SK-N-SH (cell line): ENCODE measurements around the gene PRKCI. TPM values are rescaled to one million over a fixed set of nuclear protein-coding genes. Genes with fewer than 3 reads are reported as not detected.

Experiments
- CTCF ChIA-PET: fragments of 300-600, 350-600 bp; formaldehyde crosslinking; extraction: SDS; loops from one replicate; lab custom pipeline; 2021; lab: Yijun Ruan, JAX
- POLR2A ChIA-PET: fragments of 350-600 bp; sonication (Branson Sonifier 250); formaldehyde crosslinking; extraction: SDS; loops from one replicate; lab custom pipeline; 2020; ENCODE audit warnings: antibody characterized with exemption, inconsistent platforms; lab: Yijun Ruan, JAX
- DNase-seq: peaks from one replicate; pipeline ENCODE4 v3.0.0; 2012
- H2AFZ ChIP-seq: fragments of 200-600 bp; sonication (generic); 2 replicates; pipeline ENCODE4 v1.8.1; 2016; ENCODE audit warnings: antibody characterized with exemption, mild to moderate bottlenecking, low read depth
- H3F3A ChIP-seq: fragments of 200-600 bp; sonication (generic); replicated peaks from 2 replicates; pipeline ENCODE3; 2016; ENCODE audit warnings: antibody characterized with exemption, mild to moderate bottlenecking; ENCODE audit not compliant: insufficient read depth
- H3K27ac ChIP-seq, 2 experiments: fragments of 200-500 bp in 1 of 2; fragments of 200-600 bp in 1 of 2; sonication (Bioruptor generic) in 1 of 2; sonication (generic), shearing (Covaris generic) in 1 of 2; 2 replicates each; pipeline versions ENCODE4 v1.5.1 to v1.6.1; 2014 to 2016; ENCODE audit warnings: low read depth in 2 of 2, inconsistent platforms in 1 of 2, low read length in 1 of 2, mild to moderate bottlenecking in 1 of 2, mixed read lengths in 1 of 2
- H3K27me3 ChIP-seq: fragments of 200-600 bp; sonication (generic), shearing (Covaris generic); 2 replicates; pipeline ENCODE4 v1.6.1; 2016; ENCODE audit warnings: mixed run types; ENCODE audit not compliant: insufficient read depth
- H3K36me3 ChIP-seq, 2 experiments: fragments of 200-500 bp in 1 of 2; fragments of 200-600 bp in 1 of 2; sonication (Bioruptor generic) in 1 of 2; sonication (generic) in 1 of 2; replicated peaks in 1 of 2; 2 replicates each; pipeline versions ENCODE3 to v1.5.1; 2014 to 2016; ENCODE audit warnings: low read length in 1 of 2, mild to moderate bottlenecking in 1 of 2; ENCODE audit not compliant: insufficient read depth in 2 of 2, control insufficient read depth in 1 of 2
- H3K4me1 ChIP-seq, 2 experiments: fragments of 200-500 bp in 1 of 2; fragments of 200-600 bp in 1 of 2; sonication (Bioruptor generic) in 1 of 2; sonication (generic), shearing (Covaris generic) in 1 of 2; 2 replicates each; pipeline versions ENCODE4 v1.5.1 to v1.6.1; 2014 to 2016; ENCODE audit warnings: low read depth in 1 of 2, low read length in 1 of 2, mixed run types in 1 of 2; ENCODE audit not compliant: insufficient read depth in 2 of 2, control insufficient read depth in 1 of 2
- H3K4me2 ChIP-seq: fragments of 200-600 bp; sonication (generic), shearing (Covaris generic); 2 replicates; pipeline ENCODE4 v1.6.1; 2017; ENCODE audit warnings: mixed run types
- H3K4me3 ChIP-seq, 2 experiments: fragments of 200-500 bp in 1 of 2; fragments of 200-600 bp in 1 of 2; sonication (Bioruptor generic) in 1 of 2; sonication (generic), shearing (Covaris generic) in 1 of 2; 2 replicates each; pipeline versions ENCODE4 v1.5.1 to v1.8.1; 2014 to 2016; ENCODE audit warnings: low read depth in 2 of 2, inconsistent platforms in 1 of 2, low read length in 1 of 2, mild to moderate bottlenecking in 1 of 2, mixed read lengths in 1 of 2, moderate library complexity in 1 of 2
- H3K79me2 ChIP-seq: fragments of 200-600 bp; sonication (generic); 2 replicates; pipeline ENCODE4 v1.8.1; 2017; ENCODE audit warnings: mild to moderate bottlenecking; ENCODE audit not compliant: insufficient read depth
- H3K9ac ChIP-seq: fragments of 200-600 bp; sonication (generic); 2 replicates; pipeline ENCODE4 v1.6.1; 2017; ENCODE audit warnings: mixed run types
- H3K9me2 ChIP-seq: fragments of 200-600 bp; sonication (generic); 2 replicates; pipeline ENCODE4 v1.6.1; 2017; ENCODE audit warnings: mixed run types
- H3K9me3 ChIP-seq: fragments of 200-600 bp; sonication (generic); 2 replicates; pipeline ENCODE4 v1.6.1; 2017; ENCODE audit warnings: mixed run types, mild to moderate bottlenecking, moderate library complexity
- H4K20me1 ChIP-seq: fragments of 200-600 bp; sonication (generic); 2 replicates; pipeline ENCODE4 v1.6.1; 2017; ENCODE audit warnings: mild to moderate bottlenecking, mixed run types; ENCODE audit not compliant: insufficient read depth
- ELF1 ChIP-seq: IDR thresholded peaks from 2 replicates; pipeline ENCODE4 v1.4.0; 2012
- EP300 ChIP-seq, 2 experiments: IDR thresholded peaks; 2 replicates each; pipeline versions ENCODE4 v1.4.0 to v1.6.1; 2012; ENCODE audit warnings: borderline replicate concordance in 1 of 2, low read depth in 1 of 2, low read length in 1 of 2
- EZH2phosphoT487 ChIP-seq: fragments of 200-600 bp; sonication (generic); IDR thresholded peaks from 2 replicates; pipeline ENCODE4 v1.6.1; 2017; ENCODE audit warnings: low read depth, mixed run types, mild to moderate bottlenecking, antibody characterized with exemption, moderate library complexity, borderline replicate concordance
- FOSL2 ChIP-seq: IDR thresholded peaks from 2 replicates; pipeline ENCODE4 v1.4.0; 2012; ENCODE audit warnings: low read depth, mild to moderate bottlenecking, moderate library complexity, borderline replicate concordance
- GABPA ChIP-seq: IDR thresholded peaks from 2 replicates; pipeline ENCODE4 v1.4.0; 2012; ENCODE audit warnings: low read depth, mild to moderate bottlenecking
- GATA2 ChIP-seq: sonication (generic); formaldehyde crosslinking; IDR thresholded peaks from 2 replicates; pipeline ENCODE4 v1.5.0; 2020; ENCODE audit warnings: mild to moderate bottlenecking, missing genetic modification reagents
- JUND ChIP-seq: IDR thresholded peaks from 2 replicates; pipeline ENCODE4 v1.4.0; 2012
- MEF2A ChIP-seq: IDR thresholded peaks from 2 replicates; pipeline ENCODE4 v1.4.0; 2012; ENCODE audit warnings: low read depth, borderline replicate concordance
- MXI1 ChIP-seq: IDR thresholded peaks from 2 replicates; pipeline ENCODE4 v1.6.1; 2012; ENCODE audit warnings: mild to moderate bottlenecking, low read depth, low read length, improper control_type of control experiment
- RAD21 ChIP-seq: IDR thresholded peaks from 2 replicates; pipeline ENCODE4 v1.6.1; 2012; ENCODE audit warnings: mild to moderate bottlenecking, low read length
- RCOR1 ChIP-seq: fragments of 150-350 bp; IDR thresholded peaks from 2 replicates; pipeline ENCODE4 v1.6.1; 2017; ENCODE audit warnings: antibody characterized with exemption, low read length
- RFX5 ChIP-seq: IDR thresholded peaks from 2 replicates; pipeline ENCODE4 v1.6.1; 2012; ENCODE audit warnings: mild to moderate bottlenecking, improper control_type of control experiment, low read length
- SIN3A ChIP-seq: IDR thresholded peaks from 2 replicates; pipeline ENCODE4 v1.6.1; 2012; ENCODE audit warnings: low read depth, mild to moderate bottlenecking, low read length, moderate library complexity, borderline replicate concordance
- TCF12 ChIP-seq: IDR thresholded peaks from 2 replicates; pipeline ENCODE4 v1.4.0; 2012
- TEAD4 ChIP-seq: IDR thresholded peaks from 2 replicates; pipeline ENCODE4 v1.4.0; 2012; ENCODE audit warnings: mild to moderate bottlenecking, borderline replicate concordance; ENCODE audit not compliant: insufficient read depth
- ZBTB33 ChIP-seq: IDR thresholded peaks from 2 replicates; pipeline ENCODE4 v1.4.0; 2012; ENCODE audit warnings: low read depth, borderline replicate concordance
- WGBS: methylation state at CpG from one replicate; pipeline ENCODE4 v1.1.6; 2017; ENCODE audit warnings: low lambda C conversion rate; 5-methylcytosine and 5-hydroxymethylcytosine counted together
- polyA plus RNA-seq, 3 experiments: library from polyadenylated mRNA; depleted of rRNA; stranded (reverse); fragments of >200 nt; gene quantifications; 2 replicates each; pipeline ENCODE4 v1.2.3, GENCODE V29; 2012
- TF ChIP-seq, protein P1 (sequence below): fragments of 150-350 bp; IDR thresholded peaks from 2 replicates; pipeline ENCODE4 v1.6.1; 2016; ENCODE audit warnings: mild to moderate bottlenecking, low read depth, low read length
- TF ChIP-seq, protein P2 (sequence below): fragments of 150-350 bp; IDR thresholded peaks from 2 replicates; pipeline ENCODE4 v1.6.1; 2017; ENCODE audit warnings: antibody characterized with exemption, low read length, low read depth, borderline replicate concordance
- TF ChIP-seq, protein P3 (sequence below): IDR thresholded peaks from 2 replicates; pipeline ENCODE4; 2012

Gene PRKCI
- polyA plus RNA-seq, 1 of the 3 experiments (the other 2 are of a cell fraction), result 10.1 TPM

- H3F3A ChIP-seq, result no peaks in the 10 kb centered on the region
- H3K79me2 ChIP-seq, result no peaks in the 10 kb centered on the region
- 93% methylated on average over 6 of the region's 6 CpGs for WGBS
- POLR2A ChIA-PET, result no interaction called here
- H3K9me2 ChIP-seq, result no peaks in the 10 kb centered on the region
- H3K4me2 ChIP-seq, result no peak overlapping the region
- no peaks in the 10 kb centered on the region for H3K36me3 ChIP-seq
- CTCF ChIA-PET, result interaction anchor here (0.8 to 1.6 kb wide), 3 partner anchors 46 to 90 kb away, joined by 3 to 5 read pairs (median 4); no protein-coding TSS in a partner anchor
- no peak for TF ChIP-seq FOSL2
- TF ChIP-seq JUND, result no peak
- no peak for TF ChIP-seq GATA2 (CRISPR knock-in tag)
- no peak for TF ChIP-seq MEF2A
- TF ChIP-seq, all 33 proteins: peak for 0
- H4K20me1 ChIP-seq, result no peaks in the 10 kb centered on the region
- no peak overlapping the region for H2AFZ ChIP-seq
- no peak overlapping the region for H3K9ac ChIP-seq
- H3K27me3 ChIP-seq, result no peaks in the 10 kb centered on the region
- no peaks in the 10 kb centered on the region for H3K4me1 ChIP-seq
- H3K27ac ChIP-seq, result no peak overlapping the region
- no peak for DNase-seq
- H3K4me3 ChIP-seq, result no peak overlapping the region
- H3K9me3 ChIP-seq, result no peaks in the 10 kb centered on the region
These were observed 101.1 kb downstream of the PRKCI start for GRCh38 chr3:170323331-170323730.

DNA sequence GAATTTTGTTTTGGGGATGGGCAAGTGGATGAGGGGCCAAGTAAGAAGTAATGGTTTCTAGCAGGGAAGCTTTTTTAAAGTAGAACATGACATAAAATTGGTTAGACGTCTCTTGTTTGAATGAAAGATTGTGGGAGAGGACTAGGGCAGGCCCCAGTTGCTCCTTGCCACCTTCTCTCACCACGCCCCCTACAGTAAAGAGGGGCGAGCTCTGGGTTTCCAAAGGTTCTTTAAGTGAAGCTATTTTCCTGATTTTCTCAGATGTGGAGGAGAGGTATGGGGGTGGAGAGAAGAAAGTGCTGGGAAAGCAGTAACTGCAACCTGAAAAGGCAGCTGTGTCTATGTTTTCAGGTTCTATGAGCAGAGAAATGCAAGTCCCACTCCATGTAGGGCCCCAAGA lies 102.7 kb downstream of the PRKCI start:
- CTCF ChIA-PET, result interaction anchor here (0.6 to 1.6 kb wide), 3 partner anchors 8 to 523 kb away, joined by 3 to 5 read pairs (median 3); no protein-coding TSS in a partner anchor
- TF ChIP-seq SIN3A (no peak), GABPA (no peak), MEF2A (no peak), ELF1 (no peak), RCOR1 (no peak), EP300 (IDR thresholded peaks at IDR 0.05; ENCODE audit: borderline replicate concordance in 1 of 2, low read depth in 1 of 2, low read length in 1 of 2) (no peak), RFX5 (no peak), EZH2phosphoT487 (no peak), MXI1 (no peak), RAD21 (no peak), TEAD4 (no peak), TCF12 (no peak), JUND (no peak), ZBTB33 (no peak), FOSL2 (no peak)
- TF ChIP-seq, protein P1, sequence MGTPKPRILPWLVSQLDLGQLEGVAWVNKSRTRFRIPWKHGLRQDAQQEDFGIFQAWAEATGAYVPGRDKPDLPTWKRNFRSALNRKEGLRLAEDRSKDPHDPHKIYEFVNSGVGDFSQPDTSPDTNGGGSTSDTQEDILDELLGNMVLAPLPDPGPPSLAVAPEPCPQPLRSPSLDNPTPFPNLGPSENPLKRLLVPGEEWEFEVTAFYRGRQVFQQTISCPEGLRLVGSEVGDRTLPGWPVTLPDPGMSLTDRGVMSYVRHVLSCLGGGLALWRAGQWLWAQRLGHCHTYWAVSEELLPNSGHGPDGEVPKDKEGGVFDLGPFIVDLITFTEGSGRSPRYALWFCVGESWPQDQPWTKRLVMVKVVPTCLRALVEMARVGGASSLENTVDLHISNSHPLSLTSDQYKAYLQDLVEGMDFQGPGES, result no peak
- TF ChIP-seq, protein P2, sequence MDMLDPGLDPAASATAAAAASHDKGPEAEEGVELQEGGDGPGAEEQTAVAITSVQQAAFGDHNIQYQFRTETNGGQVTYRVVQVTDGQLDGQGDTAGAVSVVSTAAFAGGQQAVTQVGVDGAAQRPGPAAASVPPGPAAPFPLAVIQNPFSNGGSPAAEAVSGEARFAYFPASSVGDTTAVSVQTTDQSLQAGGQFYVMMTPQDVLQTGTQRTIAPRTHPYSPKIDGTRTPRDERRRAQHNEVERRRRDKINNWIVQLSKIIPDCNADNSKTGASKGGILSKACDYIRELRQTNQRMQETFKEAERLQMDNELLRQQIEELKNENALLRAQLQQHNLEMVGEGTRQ, result no peak
- TF ChIP-seq, protein P3, sequence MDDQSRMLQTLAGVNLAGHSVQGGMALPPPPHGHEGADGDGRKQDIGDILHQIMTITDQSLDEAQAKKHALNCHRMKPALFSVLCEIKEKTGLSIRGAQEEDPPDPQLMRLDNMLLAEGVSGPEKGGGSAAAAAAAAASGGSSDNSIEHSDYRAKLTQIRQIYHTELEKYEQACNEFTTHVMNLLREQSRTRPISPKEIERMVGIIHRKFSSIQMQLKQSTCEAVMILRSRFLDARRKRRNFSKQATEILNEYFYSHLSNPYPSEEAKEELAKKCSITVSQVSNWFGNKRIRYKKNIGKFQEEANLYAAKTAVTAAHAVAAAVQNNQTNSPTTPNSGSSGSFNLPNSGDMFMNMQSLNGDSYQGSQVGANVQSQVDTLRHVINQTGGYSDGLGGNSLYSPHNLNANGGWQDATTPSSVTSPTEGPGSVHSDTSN, result no peak
- 74% methylated on average over 3 of the region's 3 CpGs for WGBS

More for the DNA sequence above, 102.7 kb downstream of the PRKCI start:
- POLR2A ChIA-PET, result interaction anchor here (0.5 to 0.6 kb wide), 2 partner anchors 11 to 41 kb away, joined by 3 to 5 read pairs; no protein-coding TSS in a partner anchor
- Histone ChIP-seq H4K20me1 (no peaks in the 10 kb centered on the region), H3K79me2 (no peaks in the 10 kb centered on the region), H3K27me3 (no peaks in the 10 kb centered on the region), H2AFZ (no peak overlapping the region), H3K9ac (no peak overlapping the region), H3K9me2 (no peaks in the 10 kb centered on the region), H3K4me2 (no peak overlapping the region), H3K36me3 (no peaks in the 10 kb centered on the region), H3K27ac (no peak overlapping the region), H3K9me3 (no peaks in the 10 kb centered on the region), H3F3A (no peaks in the 10 kb centered on the region), H3K4me3 (no peak overlapping the region), H3K4me1 (no peaks in the 10 kb centered on the region)
- no peak for DNase-seq
